MM.1S (cell line): ENCODE measurements around the gene TRAF1.

Experiments used
- DNase-seq: peaks from one replicate; pipeline ENCODE4 v3.0.0-alpha.2; 2015
- H2AFZ ChIP-seq: fragments of 300-600 bp; sonication (generic); 2 replicates; pipeline ENCODE4 v1.6.0; 2016; ENCODE audit warnings: antibody characterized with exemption, low read length
- H3F3A ChIP-seq: fragments of 300-600 bp; sonication (generic); 2 replicates; pipeline ENCODE4 v1.6.1; 2016; ENCODE audit warnings: mild to moderate bottlenecking, antibody characterized with exemption, low read length, moderate library complexity, mixed read lengths; ENCODE audit not compliant: insufficient read depth
- H3K27ac ChIP-seq: fragments of 300-600 bp; sonication (generic); 2 replicates; pipeline ENCODE4 v1.5.1; 2016; ENCODE audit warnings: mild to moderate bottlenecking, low read length
- H3K27me3 ChIP-seq: fragments of 300-600 bp; sonication (generic); replicated peaks from 2 replicates; pipeline ENCODE4 v1.6.0; 2016; ENCODE audit warnings: low read length; ENCODE audit not compliant: insufficient read depth
- H3K36me3 ChIP-seq: fragments of 300-600 bp; sonication (generic); replicated peaks from 2 replicates; pipeline ENCODE4 v1.6.1; 2016; ENCODE audit warnings: mild to moderate bottlenecking, low read length, mixed read lengths; ENCODE audit not compliant: insufficient read depth
- H3K4me1 ChIP-seq: fragments of 300-600 bp; sonication (generic); 2 replicates; pipeline ENCODE4 v1.6.1; 2016; ENCODE audit warnings: low read length, mixed read lengths
- H3K4me2 ChIP-seq: fragments of 300-600 bp; sonication (generic); 2 replicates; pipeline ENCODE4 v1.6.0; 2016; ENCODE audit warnings: low read depth, low read length
- H3K4me3 ChIP-seq: fragments of 300-600 bp; sonication (generic); 2 replicates; pipeline ENCODE4 v1.5.1; 2016; ENCODE audit warnings: low read length, mixed read lengths
- H3K79me2 ChIP-seq: fragments of 300-600 bp; sonication (generic); 2 replicates; pipeline ENCODE4 v1.6.1; 2016; ENCODE audit warnings: mixed run types, low read length, mixed read lengths
- H3K9ac ChIP-seq: fragments of 300-600 bp; sonication (generic); 2 replicates; pipeline ENCODE4 v1.6.1; 2016; ENCODE audit warnings: low read length, mixed read lengths
- H3K9me2 ChIP-seq: fragments of 300-600 bp; sonication (generic); replicated peaks from 2 replicates; pipeline ENCODE4 v1.6.1; 2016; ENCODE audit warnings: mild to moderate bottlenecking, low read length, mixed read lengths; ENCODE audit not compliant: insufficient read depth
- H3K9me3 ChIP-seq: fragments of 300-600 bp; sonication (generic); replicated peaks from 2 replicates; pipeline ENCODE4 v1.6.1; 2016; ENCODE audit warnings: mild to moderate bottlenecking, low read length, mixed read lengths; ENCODE audit not compliant: insufficient read depth
- H4K20me1 ChIP-seq: fragments of 300-600 bp; sonication (generic); 2 replicates; pipeline ENCODE4 v1.6.1; 2016; ENCODE audit warnings: mild to moderate bottlenecking, low read length, moderate library complexity, mixed read lengths; ENCODE audit not compliant: insufficient read depth
- CTCF ChIP-seq: fragments of 300-600 bp; sonication (generic); IDR thresholded peaks from 2 replicates; pipeline ENCODE4 v1.5.1; 2016; ENCODE audit warnings: antibody characterized with exemption, low read length, mixed read lengths
- EZH2 ChIP-seq: fragments of 300-600 bp; sonication (generic); optimal IDR thresholded peaks from 2 replicates; pipeline ENCODE3; 2017; ENCODE audit warnings: low read depth, mild to moderate bottlenecking, antibody characterized with exemption, low read length, mixed read lengths
- EZH2phosphoT487 ChIP-seq: fragments of 300-600 bp; sonication (generic); IDR thresholded peaks from 2 replicates; pipeline ENCODE4 v1.6.1; 2018; ENCODE audit warnings: antibody characterized with exemption, low read length

Gene TRAF1

GRCh38 chr9:120865176-120865575, 61.4 kb downstream of the TRAF1 start:
- DNase-seq = no peak
- Histone ChIP-seq H4K20me1 (no peaks in the 10 kb centered on the region), H3K36me3 (peaks cover 4% of the 10 kb centered on the region; the same call in 1 of the 2 replicates), H3K9ac (no peak overlapping the region), H3K4me3 (no peak overlapping the region), H3K27me3 (no peaks in the 10 kb centered on the region), H3K79me2 (0 out of 2 replicates have a peak, but pooled peaks cover 7% of the 10 kb centered on the region), H2AFZ (no peak overlapping the region), H3K9me2 (no peaks in the 10 kb centered on the region), H3F3A (peaks cover 10% of the 10 kb centered on the region; the same call in 1 of the 2 replicates), H3K27ac (no peak overlapping the region), H3K4me2 (no peak overlapping the region), H3K4me1 (peaks cover 12% of the 10 kb centered on the region), H3K9me3 (no peaks in the 10 kb centered on the region)
- TF ChIP-seq CTCF (no peak), EZH2phosphoT487 (no peak), EZH2 (no peak)

DNA sequence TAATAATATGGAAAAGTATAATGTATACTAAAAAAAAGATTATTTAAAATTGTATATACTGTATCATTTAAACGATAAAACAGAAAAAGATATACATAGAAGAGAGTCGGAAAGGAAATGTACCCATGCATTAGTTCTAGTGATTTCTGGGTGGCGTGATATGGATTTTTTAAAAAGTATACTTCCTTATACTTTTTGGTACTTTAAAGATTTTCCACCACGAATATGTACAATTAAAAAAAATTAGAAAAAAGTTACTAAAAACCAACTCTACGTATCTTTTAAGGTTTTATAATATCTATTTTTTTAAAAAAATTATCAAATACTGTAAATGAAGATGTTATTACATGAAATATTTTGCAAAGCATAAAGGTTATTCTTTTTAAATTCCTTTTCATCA, 61.9 kb downstream of the TRAF1 start:
- Histone ChIP-seq H3K79me2 (0 out of 2 replicates have a peak, but pooled peaks cover 7% of the 10 kb centered on the region), H3K4me3 (no peak overlapping the region), H3K27ac (no peak overlapping the region), H2AFZ (no peak overlapping the region), H4K20me1 (no peaks in the 10 kb centered on the region), H3K9me2 (no peaks in the 10 kb centered on the region), H3K9ac (no peak overlapping the region), H3K27me3 (no peaks in the 10 kb centered on the region), H3K9me3 (no peaks in the 10 kb centered on the region), H3K4me1 (peaks cover 12% of the 10 kb centered on the region), H3K36me3 (peaks cover 5% of the 10 kb centered on the region; the same call in 1 of the 2 replicates), H3F3A (0 out of 2 replicates have a peak, but pooled peaks cover 7% of the 10 kb centered on the region), H3K4me2 (no peak overlapping the region)
- TF ChIP-seq EZH2phosphoT487 = no peak
- no peak for TF ChIP-seq CTCF
- TF ChIP-seq EZH2 = no peak
- DNase-seq = no peak

DNA sequence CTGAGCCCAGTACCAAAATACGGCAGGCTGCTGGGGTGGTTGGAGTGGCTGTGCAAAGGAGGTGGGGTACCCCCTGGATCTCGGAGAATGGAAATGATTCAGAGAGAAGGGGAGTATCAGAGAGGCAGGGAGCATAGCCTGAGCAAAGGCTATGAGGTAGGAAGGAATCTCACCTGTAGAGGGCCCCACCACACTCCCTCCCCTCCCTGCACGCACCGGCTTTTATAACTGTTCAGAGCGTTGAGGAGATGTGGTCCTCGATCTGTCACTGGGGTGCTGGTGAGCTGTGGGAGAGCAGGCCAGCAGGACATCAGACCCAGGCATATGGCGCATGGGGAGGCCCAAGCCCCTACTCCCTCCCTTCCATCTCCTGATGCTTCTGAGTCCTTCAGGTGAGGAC, 62.8 kb downstream of the TRAF1 start:
- H3F3A ChIP-seq = no peaks in the 10 kb centered on the region

More for the DNA sequence above, 62.8 kb downstream of the TRAF1 start:
- Histone ChIP-seq H3K9me2 (no peaks in the 10 kb centered on the region), H3K9me3 (no peaks in the 10 kb centered on the region), H3K4me1 (peaks cover 5% of the 10 kb centered on the region), H3K36me3 (peaks cover 5% of the 10 kb centered on the region; the same call in 1 of the 2 replicates), H3K4me2 (no peak overlapping the region), H3K4me3 (no peak overlapping the region), H3K79me2 (0 out of 2 replicates have a peak, but pooled peaks cover 7% of the 10 kb centered on the region), H2AFZ (no peak overlapping the region), H3K27me3 (no peaks in the 10 kb centered on the region), H3K27ac (no peak overlapping the region), H4K20me1 (no peaks in the 10 kb centered on the region), H3K9ac (no peak overlapping the region)
- TF ChIP-seq CTCF (no peak), EZH2phosphoT487 (no peak), EZH2 (no peak)
- DNase-seq = no peak
